Nephron progenitor cell (in vitro differentiated cells): Measurements from ENCODE around the gene EARS2.
"Not testable (repeated sequence)": the region's sequence is repeated elsewhere in the genome, so short reads cannot be mapped to it uniquely, and the experiment has no call there.

Source experiments
- DNase-seq: peaks from one replicate; pipeline ENCODE4 v3.0.0; 2021
- H3K27ac Mint-ChIP-seq: 2 replicates; pipeline ENCODE4 v1.8.0; 2021; ENCODE audit warnings: mild to moderate bottlenecking, moderate library complexity, mixed read lengths
- H3K27me3 Mint-ChIP-seq: 2 replicates; pipeline ENCODE4 v1.8.0; 2021; ENCODE audit warnings: mild to moderate bottlenecking, low read depth, mixed read lengths; ENCODE audit not compliant: poor library complexity
- H3K36me3 Mint-ChIP-seq: 2 replicates; pipeline ENCODE4 v1.8.0; 2021; ENCODE audit warnings: low read depth, mixed read lengths
- H3K4me1 Mint-ChIP-seq: 2 replicates; pipeline ENCODE4 v1.8.0; 2021; ENCODE audit warnings: mixed read lengths
- H3K4me3 Mint-ChIP-seq: 2 replicates; pipeline ENCODE4 v1.8.0; 2021; ENCODE audit warnings: mild to moderate bottlenecking, moderate library complexity, mixed read lengths
- H3K9me3 Mint-ChIP-seq: 2 replicates; pipeline ENCODE4 v1.8.0; 2021; ENCODE audit warnings: mild to moderate bottlenecking, moderate library complexity, mixed read lengths
- CTCF ChIP-seq: fragments of 200-600 bp; sonication (generic); IDR thresholded peaks from 2 replicates; pipeline ENCODE4 v1.5.0; 2021; ENCODE audit warnings: antibody characterized with exemption

EARS2 gene

GRCh38 chr16:23515881-23516280, 41.3 kb downstream of the EARS2 start:
- Mint-ChIP-seq H3K27ac (no peak overlapping the region), H3K36me3 (peaks cover 38% of the 10 kb centered on the region), H3K4me1 (peaks cover 4% of the 10 kb centered on the region), H3K27me3 (peaks cover 4% of the 10 kb centered on the region), H3K4me3 (no peak overlapping the region), H3K9me3 (no peaks in the 10 kb centered on the region)
- no peak for TF ChIP-seq CTCF
- DNase-seq = no peak

- no peak for DNase-seq
- peaks cover 4% of the 10 kb centered on the region for H3K27me3 Mint-ChIP-seq
- peaks cover 34% of the 10 kb centered on the region for H3K36me3 Mint-ChIP-seq
- H3K4me1 Mint-ChIP-seq = peaks cover 8% of the 10 kb centered on the region
- TF ChIP-seq CTCF = no peak
- no peak overlapping the region for H3K4me3 Mint-ChIP-seq
- peak overlapping the region; percentile 79 for H3K27ac Mint-ChIP-seq
- H3K9me3 Mint-ChIP-seq = no peaks in the 10 kb centered on the region
These were observed 42.6 kb downstream of the EARS2 start for GRCh38 chr16:23514381-23515152.

GRCh38 chr16:23512168-23512695, 44.9 kb downstream of the EARS2 start:
- no peak for DNase-seq
- peaks cover 39% of the 10 kb centered on the region for H3K36me3 Mint-ChIP-seq
- peaks cover 24% of the 10 kb centered on the region for H3K4me1 Mint-ChIP-seq
- H3K27me3 Mint-ChIP-seq = peaks cover 4% of the 10 kb centered on the region
- H3K9me3 Mint-ChIP-seq = no peaks in the 10 kb centered on the region
- no peak overlapping the region for H3K4me3 Mint-ChIP-seq
- no peak overlapping the region for H3K27ac Mint-ChIP-seq
- TF ChIP-seq CTCF = no peak

GRCh38 chr16:23511731-23512130, 45.4 kb downstream of the EARS2 start:
- TF ChIP-seq CTCF = no peak
- Mint-ChIP-seq H3K27ac (no peak overlapping the region), H3K9me3 (no peaks in the 10 kb centered on the region), H3K27me3 (peaks cover 4% of the 10 kb centered on the region), H3K36me3 (peaks cover 44% of the 10 kb centered on the region), H3K4me1 (peaks cover 29% of the 10 kb centered on the region), H3K4me3 (peak overlapping the region; percentile 73)
- no peak for DNase-seq

GRCh38 chr16:23510915-23511270, 46.3 kb downstream of the EARS2 start:
- DNase-seq, H3K27ac Mint-ChIP-seq: not testable (repeated sequence)

GRCh38 chr16:23510164-23510914, 46.8 kb downstream of the EARS2 start, which contains the start of gene GGA2:
TSS of gene GGA2 (minus strand) at chr16:23510494. CDS start at chr16:23510411, 83 bp downstream.
- H3K27me3 Mint-ChIP-seq = no peaks in the 10 kb centered on the region
- no peak for TF ChIP-seq CTCF
- H3K9me3 Mint-ChIP-seq = no peaks in the 10 kb centered on the region
- peak; percentile 82 for DNase-seq
- H3K4me3 Mint-ChIP-seq = peak within 1 kb of the TSS; percentile 91
- H3K36me3 Mint-ChIP-seq = peaks cover 35% of the 10 kb centered on the region
- H3K4me1 Mint-ChIP-seq = peaks cover 39% of the 10 kb centered on the region
- H3K27ac Mint-ChIP-seq = no peak within 1 kb of the TSS

More at GRCh38 chr16:23510915-23511270, 46.3 kb downstream of the EARS2 start:
- H3K9me3 Mint-ChIP-seq, H3K27me3 Mint-ChIP-seq: not testable (repeated sequence)
- Mint-ChIP-seq H3K4me1 (peaks cover 33% of the 10 kb centered on the region), H3K4me3 (peak overlapping the region; percentile 83), H3K36me3 (peaks cover 40% of the 10 kb centered on the region)
